Fibroblast of lung (primary cell): ENCODE measurements around the gene ZDHHC11. TPM values are rescaled to one million over a fixed set of nuclear protein-coding genes. Genes with fewer than 3 reads are reported as not detected.

ENCODE experiments used
- DNase-seq, 2 donors: peaks; one replicate each; pipeline versions ENCODE4 v3.0.0 to v3.0.0-alpha.2; 2010; ENCODE audit warnings: low read depth in 2 of 2
- H2AFZ ChIP-seq: 2 replicates; pipeline ENCODE4 v1.5.1; 2012; ENCODE audit warnings: low read length, control low read depth, inconsistent platforms
- H3K27ac ChIP-seq: 2 replicates; pipeline ENCODE4 v1.5.1; 2011; ENCODE audit warnings: low read length, control low read depth; ENCODE audit not compliant: insufficient read depth
- H3K27me3 ChIP-seq: 2 replicates; pipeline ENCODE4 v1.5.1; 2011; ENCODE audit warnings: mild to moderate bottlenecking, low read length; ENCODE audit not compliant: control insufficient read depth, insufficient read depth
- H3K36me3 ChIP-seq: 2 replicates; pipeline ENCODE4 v1.5.1; 2011; ENCODE audit warnings: low read length; ENCODE audit not compliant: control insufficient read depth, insufficient read depth
- H3K4me1 ChIP-seq: 2 replicates; pipeline ENCODE4 v1.5.1; 2011; ENCODE audit warnings: low read length; ENCODE audit not compliant: control insufficient read depth, insufficient read depth; ENCODE audit errors: extremely low read depth
- H3K4me2 ChIP-seq: 2 replicates; pipeline ENCODE4 v1.5.1; 2011; ENCODE audit warnings: low read length, control low read depth; ENCODE audit not compliant: insufficient read depth; ENCODE audit errors: extremely low read depth
- H3K4me3 ChIP-seq, 4 experiments: fragments of 200-600 bp in 1 of 4; sonication (generic) in 1 of 4; replicated peaks in 1 of 4; 2 replicates each; pipeline ENCODE4 v1.5.1; 2011 to 2016; ENCODE audit warnings: low read length in 4 of 4, low read depth in 3 of 4, mild to moderate bottlenecking in 3 of 4, control low read depth in 2 of 4, inconsistent platforms in 1 of 4, mixed read lengths in 1 of 4; ENCODE audit not compliant: insufficient read depth in 1 of 4; ENCODE audit errors: control extremely low read depth in 1 of 4
- H3K79me2 ChIP-seq: 2 replicates; pipeline ENCODE4 v1.5.1; 2012; ENCODE audit warnings: mild to moderate bottlenecking, low read length, inconsistent platforms; ENCODE audit not compliant: control insufficient read depth, insufficient read depth
- H3K9ac ChIP-seq: 2 replicates; pipeline ENCODE4 v1.5.1; 2011; ENCODE audit warnings: mild to moderate bottlenecking, low read length, control low read depth; ENCODE audit not compliant: insufficient read depth
- H3K9me3 ChIP-seq: 2 replicates; pipeline ENCODE4 v1.5.1; 2012; ENCODE audit warnings: low read depth, low read length; ENCODE audit not compliant: control insufficient read depth, insufficient read depth
- H4K20me1 ChIP-seq: 2 replicates; pipeline ENCODE4 v1.5.1; 2011; ENCODE audit warnings: low read length; ENCODE audit not compliant: control insufficient read depth, insufficient read depth; ENCODE audit errors: extremely low read depth
- EZH2 ChIP-seq: IDR thresholded peaks from 2 replicates; pipeline ENCODE4 v1.5.1; 2012; ENCODE audit warnings: low read length, control low read depth, mild to moderate bottlenecking; ENCODE audit errors: missing control alignments
- polyA plus RNA-seq, 2 donors: library from polyadenylated mRNA; depleted of rRNA in 1 of 2; stranded (reverse) in 1 of 2; unstranded in 1 of 2; fragments of >200 nt; gene quantifications; 2 replicates each; pipeline ENCODE4 v1.2.1, GENCODE V29; 2011 to 2012; ENCODE audit warnings: missing spikeins in 1 of 2
- total RNA-seq: library from RNA; depleted of rRNA; stranded (reverse); fragments of >200 nt; gene quantifications from 2 replicates; pipeline ENCODE4 v1.2.1, GENCODE V29; 2014
- TF ChIP-seq, protein P1 (sequence below), 2 donors: IDR thresholded peaks in 1 of 2; conservative IDR thresholded peaks in 1 of 2; 1 replicate in 1 of 2; 2 replicates in 1 of 2; pipeline ENCODE4 v1.5.1; 2011 to 2012; ENCODE audit warnings: low read length in 2 of 2, control low read depth in 1 of 2, inconsistent platforms in 1 of 2, low read depth in 1 of 2, mild to moderate bottlenecking in 1 of 2

ZDHHC11 gene
- total and polyA plus RNA-seq, 2 donors (not counting 1 experiment from before 2014, with no cell fraction given), result 0.23 to 2.5 TPM

DNA sequence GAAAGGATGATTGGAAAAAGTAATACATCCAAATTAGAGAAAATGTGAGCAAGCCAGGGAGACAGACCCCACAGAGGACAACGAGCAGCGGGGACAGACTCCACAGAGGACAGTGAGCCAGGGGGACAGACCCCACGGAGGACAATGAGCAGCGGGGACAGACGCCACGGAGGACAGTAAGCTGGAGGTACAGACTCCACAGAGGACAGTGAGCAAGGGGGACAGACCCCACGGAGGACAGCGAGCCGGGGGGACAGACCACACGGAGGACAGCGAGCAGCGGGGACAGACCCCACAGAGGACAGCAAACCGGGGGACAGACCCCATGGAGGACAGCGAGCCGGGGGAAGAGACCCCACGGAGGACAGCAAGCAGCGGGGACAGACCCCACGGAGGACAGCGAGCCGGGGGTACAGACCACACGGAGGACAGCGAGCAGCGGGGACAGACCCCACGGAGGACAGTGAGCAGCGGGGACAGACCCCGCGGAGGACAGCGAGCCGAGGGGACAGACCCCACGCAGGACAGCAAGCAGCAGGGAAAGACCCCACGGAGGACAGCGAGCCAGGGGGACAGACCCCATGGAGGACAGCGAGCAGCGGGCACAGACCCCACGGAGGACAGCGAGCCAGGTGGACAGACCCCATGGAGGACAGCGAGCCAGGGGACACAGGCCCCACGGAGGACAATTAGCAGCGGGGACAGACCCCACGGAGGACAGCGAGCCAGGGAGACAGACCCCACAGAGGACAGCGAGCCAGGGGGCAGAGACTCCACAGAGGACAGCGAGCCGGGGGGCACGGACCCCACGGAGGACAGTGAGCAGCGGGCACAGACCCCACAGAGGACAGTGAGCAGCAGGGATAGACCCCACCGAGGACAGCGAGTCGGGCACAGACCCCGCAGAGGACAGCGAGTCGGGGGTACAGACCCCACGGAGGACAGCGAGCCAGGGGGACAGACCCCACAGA lies 1.9 kb upstream of the ZDHHC11 start:
- H4K20me1 ChIP-seq, result no peaks in the 10 kb centered on the region
- H3K27ac ChIP-seq, result no peak overlapping the region
- no peak overlapping the region for H3K4me2 ChIP-seq
- no peaks in the 10 kb centered on the region for H3K36me3 ChIP-seq
- no peaks in the 10 kb centered on the region for H3K79me2 ChIP-seq
- H3K27me3 ChIP-seq, result no peaks in the 10 kb centered on the region
- H3K4me3 ChIP-seq, result no peak overlapping the region
- H3K9me3 ChIP-seq, result no peaks in the 10 kb centered on the region
- TF ChIP-seq, protein P1, sequence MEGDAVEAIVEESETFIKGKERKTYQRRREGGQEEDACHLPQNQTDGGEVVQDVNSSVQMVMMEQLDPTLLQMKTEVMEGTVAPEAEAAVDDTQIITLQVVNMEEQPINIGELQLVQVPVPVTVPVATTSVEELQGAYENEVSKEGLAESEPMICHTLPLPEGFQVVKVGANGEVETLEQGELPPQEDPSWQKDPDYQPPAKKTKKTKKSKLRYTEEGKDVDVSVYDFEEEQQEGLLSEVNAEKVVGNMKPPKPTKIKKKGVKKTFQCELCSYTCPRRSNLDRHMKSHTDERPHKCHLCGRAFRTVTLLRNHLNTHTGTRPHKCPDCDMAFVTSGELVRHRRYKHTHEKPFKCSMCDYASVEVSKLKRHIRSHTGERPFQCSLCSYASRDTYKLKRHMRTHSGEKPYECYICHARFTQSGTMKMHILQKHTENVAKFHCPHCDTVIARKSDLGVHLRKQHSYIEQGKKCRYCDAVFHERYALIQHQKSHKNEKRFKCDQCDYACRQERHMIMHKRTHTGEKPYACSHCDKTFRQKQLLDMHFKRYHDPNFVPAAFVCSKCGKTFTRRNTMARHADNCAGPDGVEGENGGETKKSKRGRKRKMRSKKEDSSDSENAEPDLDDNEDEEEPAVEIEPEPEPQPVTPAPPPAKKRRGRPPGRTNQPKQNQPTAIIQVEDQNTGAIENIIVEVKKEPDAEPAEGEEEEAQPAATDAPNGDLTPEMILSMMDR (conservative IDR thresholded peaks at IDR 0.05 in 1 of 2, IDR thresholded peaks at IDR 0.05 in 1 of 2; ENCODE audit: low read depth in 1 of 2, low read length in 2 of 2), result no peak
- TF ChIP-seq EZH2, result no peak
- no peaks in the 10 kb centered on the region for H3K4me1 ChIP-seq
- no peak overlapping the region for H2AFZ ChIP-seq
- H3K9ac ChIP-seq, result no peak overlapping the region
- DNase-seq, result no peak

DNA sequence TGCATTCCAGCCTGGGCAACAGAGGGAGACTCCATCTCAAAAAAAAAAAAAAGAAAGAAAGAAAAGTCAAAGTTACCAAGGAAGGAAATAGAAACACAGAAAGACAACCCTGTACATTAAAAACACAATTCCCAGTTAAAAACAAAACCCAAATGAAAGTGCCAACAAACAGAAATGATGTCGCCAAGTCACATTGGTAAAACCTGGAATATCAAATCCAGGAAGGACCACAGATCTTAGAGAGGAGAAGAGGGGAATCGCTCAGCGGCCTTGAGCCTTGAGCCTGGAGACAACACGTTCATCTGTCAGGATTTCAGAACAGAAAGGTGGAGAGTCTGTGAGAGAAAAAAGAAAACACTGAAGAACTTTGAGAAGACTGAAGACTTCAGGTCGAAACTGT lies 1.2 kb upstream of the ZDHHC11 start:
- Histone ChIP-seq H3K4me1 (no peaks in the 10 kb centered on the region), H3K27me3 (no peaks in the 10 kb centered on the region), H2AFZ (no peak overlapping the region), H3K79me2 (no peaks in the 10 kb centered on the region), H3K27ac (no peak overlapping the region), H4K20me1 (no peaks in the 10 kb centered on the region), H3K9me3 (no peaks in the 10 kb centered on the region), H3K36me3 (no peaks in the 10 kb centered on the region), H3K4me3 (no peak overlapping the region), H3K9ac (no peak overlapping the region), H3K4me2 (no peak overlapping the region)
- DNase-seq, result no peak
- TF ChIP-seq, protein P1 (conservative IDR thresholded peaks at IDR 0.05 in 1 of 2, IDR thresholded peaks at IDR 0.05 in 1 of 2; ENCODE audit: low read depth in 1 of 2, low read length in 2 of 2), result no peak
- no peak for TF ChIP-seq EZH2

DNA sequence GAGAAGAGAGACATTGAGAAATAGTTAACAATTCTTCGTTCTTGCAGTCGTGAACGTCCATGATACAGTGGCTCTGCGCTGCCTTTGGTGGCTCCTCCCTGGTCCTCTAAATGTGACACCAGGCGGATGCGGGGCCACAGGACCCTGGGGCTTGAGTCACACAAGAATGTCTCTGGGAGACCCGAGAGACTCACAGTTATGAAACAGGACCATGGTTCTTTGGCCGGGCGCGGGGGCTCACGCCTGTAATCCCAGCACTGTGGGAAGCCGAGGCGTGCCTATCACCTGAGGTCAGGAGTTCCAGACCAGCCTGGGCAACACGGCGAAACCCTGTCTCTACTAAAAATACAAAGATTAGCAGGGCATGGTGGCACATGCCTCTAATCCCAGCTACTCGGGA lies 767 bp upstream of the ZDHHC11 start:
- Histone ChIP-seq H3K4me2 (no peak overlapping the region), H3K27me3 (no peaks in the 10 kb centered on the region), H3K4me3 (no peak overlapping the region), H3K9ac (no peak overlapping the region), H2AFZ (no peak overlapping the region), H3K4me1 (no peaks in the 10 kb centered on the region), H3K9me3 (no peaks in the 10 kb centered on the region), H3K27ac (no peak overlapping the region), H3K79me2 (no peaks in the 10 kb centered on the region), H4K20me1 (no peaks in the 10 kb centered on the region), H3K36me3 (no peaks in the 10 kb centered on the region)
- TF ChIP-seq, protein P1 (conservative IDR thresholded peaks at IDR 0.05 in 1 of 2, IDR thresholded peaks at IDR 0.05 in 1 of 2; ENCODE audit: low read depth in 1 of 2, low read length in 2 of 2), result no peak
- TF ChIP-seq EZH2, result no peak
- no peak for DNase-seq
